ENCODE results near the gene KRT71.

KRT71 gene

DNA sequence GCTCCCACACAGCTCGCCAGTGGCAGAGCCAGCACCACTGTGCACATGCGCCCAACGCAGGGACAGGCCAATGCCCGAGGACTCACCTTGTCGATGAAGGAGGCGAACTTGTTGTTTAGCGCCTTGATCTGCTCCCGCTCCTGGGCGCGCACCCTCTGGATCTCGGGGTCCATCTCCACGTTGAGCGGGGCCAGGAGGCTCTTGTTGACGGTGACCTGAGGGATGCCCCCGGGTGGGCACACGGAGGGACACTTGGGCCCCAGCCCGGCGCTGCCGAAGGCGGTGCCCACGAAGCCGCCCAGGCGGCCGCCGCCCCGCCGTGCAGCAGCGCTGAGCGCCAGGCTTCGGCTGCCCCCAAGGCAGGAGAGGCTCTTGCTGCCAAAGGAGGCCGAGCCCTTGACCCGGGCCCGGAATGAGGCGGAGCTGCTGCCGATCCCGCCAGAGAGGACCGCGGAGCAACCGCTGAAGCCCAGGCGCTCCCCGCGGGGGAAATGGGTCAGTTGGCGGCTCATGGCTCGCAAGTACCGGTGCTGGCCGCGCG is 48.1 kb upstream of the KRT71 start, which contains the start of gene KRT72:
TSS of gene KRT72 (minus strand) at position 523 of the 541 bp plus-strand sequence. CDS start at position 512, 11 bp downstream.
- Histone ChIP-seq H3K9me3 (ENCODE audit: insufficient read depth, low read depth, low read length) (no peaks in the 10 kb centered on the region), H3K4me1 (ENCODE audit: insufficient read depth, low read length, poor library complexity, severe bottlenecking) (peaks cover 12% of the 10 kb centered on the region), H2AFZ (ENCODE audit: low read length) (no peak within 1 kb of the TSS), H3K9ac (ENCODE audit: low read depth, low read length, poor library complexity, severe bottlenecking) (no peak within 1 kb of the TSS), H3K27me3 (ENCODE audit: insufficient read depth, low read length, poor library complexity, severe bottlenecking) (no peaks in the 10 kb centered on the region), H4K20me1 (ENCODE audit: insufficient read depth, low read length, poor library complexity, severe bottlenecking) (no peaks in the 10 kb centered on the region), H3F3A (ENCODE audit: low read depth) (no peaks in the 10 kb centered on the region), H3K9me2 (replicated peaks; ENCODE audit: low read depth, low read length) (no peaks in the 10 kb centered on the region), H3K36me3 (ENCODE audit: insufficient read depth, low read length) (no peaks in the 10 kb centered on the region), H3K4me3 (ENCODE audit: low read length, poor library complexity, severe bottlenecking) (no peak within 1 kb of the TSS), H3K79me2 (ENCODE audit: insufficient read depth, low read length) (no peaks in the 10 kb centered on the region), H3K4me2 (ENCODE audit: low read depth, low read length, poor library complexity, severe bottlenecking) (no peak within 1 kb of the TSS)
- TF ChIP-seq EZH2phosphoT487 (IDR thresholded peaks at IDR 0.05; ENCODE audit: borderline replicate concordance) (no peak), CTCF (conservative IDR thresholded peaks at IDR 0.05; ENCODE audit: low read length) (no peak)

- Histone ChIP-seq H2AFZ (ENCODE audit: low read length) (no peak overlapping the region), H3K4me3 (ENCODE audit: low read length, poor library complexity, severe bottlenecking) (no peak overlapping the region), H3F3A (ENCODE audit: low read depth) (no peaks in the 10 kb centered on the region), H3K36me3 (ENCODE audit: insufficient read depth, low read length) (no peaks in the 10 kb centered on the region), H3K9ac (ENCODE audit: low read depth, low read length, poor library complexity, severe bottlenecking) (no peak overlapping the region), H3K79me2 (ENCODE audit: insufficient read depth, low read length) (no peaks in the 10 kb centered on the region), H4K20me1 (ENCODE audit: insufficient read depth, low read length, poor library complexity, severe bottlenecking) (no peaks in the 10 kb centered on the region), H3K9me2 (replicated peaks; ENCODE audit: low read depth, low read length) (no peaks in the 10 kb centered on the region), H3K4me1 (ENCODE audit: insufficient read depth, low read length, poor library complexity, severe bottlenecking) (peaks cover 9% of the 10 kb centered on the region), H3K9me3 (ENCODE audit: insufficient read depth, low read depth, low read length) (no peaks in the 10 kb centered on the region), H3K4me2 (ENCODE audit: low read depth, low read length, poor library complexity, severe bottlenecking) (no peak overlapping the region), H3K27me3 (ENCODE audit: insufficient read depth, low read length, poor library complexity, severe bottlenecking) (no peaks in the 10 kb centered on the region)
- TF ChIP-seq EZH2phosphoT487 (IDR thresholded peaks at IDR 0.05; ENCODE audit: borderline replicate concordance) (no peak), CTCF (conservative IDR thresholded peaks at IDR 0.05; ENCODE audit: low read length) (no peak)
Observed at GRCh38 chr12:52600475-52600874, 47.5 kb upstream of the KRT71 start.

DNA sequence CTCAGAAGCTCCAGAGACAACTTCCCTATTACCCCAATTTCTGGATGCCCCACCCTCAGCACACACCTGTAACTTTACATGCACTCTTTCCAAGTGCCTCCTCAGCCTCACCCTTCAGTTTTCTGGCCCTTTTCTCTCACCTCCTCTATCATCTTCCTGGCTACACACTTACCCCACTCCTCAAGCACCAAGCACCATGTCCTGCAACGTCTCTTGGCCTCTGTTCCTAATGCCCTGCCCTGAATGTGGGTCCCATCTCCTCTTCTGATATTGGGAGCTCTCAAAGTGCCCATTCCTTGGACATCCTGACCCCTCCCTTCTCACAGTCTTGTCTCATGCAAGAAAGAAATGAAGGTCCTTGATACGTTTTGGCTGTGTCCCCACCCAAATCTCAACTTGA is 47.1 kb upstream of the KRT71 start:
- no peaks in the 10 kb centered on the region for H3K9me3 ChIP-seq (ENCODE audit: insufficient read depth, low read depth, low read length)
- no peak overlapping the region for H3K9ac ChIP-seq (ENCODE audit: low read depth, low read length, poor library complexity, severe bottlenecking)
- no peaks in the 10 kb centered on the region for H3K36me3 ChIP-seq (ENCODE audit: insufficient read depth, low read length)
- no peak overlapping the region for H3K4me3 ChIP-seq (ENCODE audit: low read length, poor library complexity, severe bottlenecking)
- H3K9me2 ChIP-seq (replicated peaks; ENCODE audit: low read depth, low read length): no peaks in the 10 kb centered on the region
- H3K4me2 ChIP-seq (ENCODE audit: low read depth, low read length, poor library complexity, severe bottlenecking): no peak overlapping the region
- H3K27me3 ChIP-seq (ENCODE audit: insufficient read depth, low read length, poor library complexity, severe bottlenecking): no peaks in the 10 kb centered on the region
- TF ChIP-seq EZH2phosphoT487 (IDR thresholded peaks at IDR 0.05; ENCODE audit: borderline replicate concordance) (no peak), CTCF (conservative IDR thresholded peaks at IDR 0.05; ENCODE audit: low read length) (no peak)
- peaks cover 5% of the 10 kb centered on the region for H3K4me1 ChIP-seq (ENCODE audit: insufficient read depth, low read length, poor library complexity, severe bottlenecking)
- no peaks in the 10 kb centered on the region for H3F3A ChIP-seq (ENCODE audit: low read depth)
- H4K20me1 ChIP-seq (ENCODE audit: insufficient read depth, low read length, poor library complexity, severe bottlenecking): no peaks in the 10 kb centered on the region
- no peaks in the 10 kb centered on the region for H3K79me2 ChIP-seq (ENCODE audit: insufficient read depth, low read length)
- no peak overlapping the region for H2AFZ ChIP-seq (ENCODE audit: low read length)

Measured in Loucy (cell line).